Skeletal muscle cell (primary cell): ENCODE results near the gene BTG2.
A peak's percentile ranks its signal among the peaks of the same experiment; 100 is the strongest.
"Not testable (repeated sequence)": the region's sequence is repeated elsewhere in the genome, so short reads cannot be mapped to it uniquely, and the experiment has no call there.

Experiments used
- DNase-seq: peaks from one replicate; pipeline ENCODE4 v3.0.0-alpha.2; 2010; ENCODE audit warnings: low read depth
- H3K4me3 ChIP-seq: 2 replicates; pipeline ENCODE4 v1.5.1; 2011; ENCODE audit warnings: low read depth, mild to moderate bottlenecking, control low read depth, low read length, moderate library complexity

The BTG2 gene, protein sequence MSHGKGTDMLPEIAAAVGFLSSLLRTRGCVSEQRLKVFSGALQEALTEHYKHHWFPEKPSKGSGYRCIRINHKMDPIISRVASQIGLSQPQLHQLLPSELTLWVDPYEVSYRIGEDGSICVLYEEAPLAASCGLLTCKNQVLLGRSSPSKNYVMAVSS

DNA sequence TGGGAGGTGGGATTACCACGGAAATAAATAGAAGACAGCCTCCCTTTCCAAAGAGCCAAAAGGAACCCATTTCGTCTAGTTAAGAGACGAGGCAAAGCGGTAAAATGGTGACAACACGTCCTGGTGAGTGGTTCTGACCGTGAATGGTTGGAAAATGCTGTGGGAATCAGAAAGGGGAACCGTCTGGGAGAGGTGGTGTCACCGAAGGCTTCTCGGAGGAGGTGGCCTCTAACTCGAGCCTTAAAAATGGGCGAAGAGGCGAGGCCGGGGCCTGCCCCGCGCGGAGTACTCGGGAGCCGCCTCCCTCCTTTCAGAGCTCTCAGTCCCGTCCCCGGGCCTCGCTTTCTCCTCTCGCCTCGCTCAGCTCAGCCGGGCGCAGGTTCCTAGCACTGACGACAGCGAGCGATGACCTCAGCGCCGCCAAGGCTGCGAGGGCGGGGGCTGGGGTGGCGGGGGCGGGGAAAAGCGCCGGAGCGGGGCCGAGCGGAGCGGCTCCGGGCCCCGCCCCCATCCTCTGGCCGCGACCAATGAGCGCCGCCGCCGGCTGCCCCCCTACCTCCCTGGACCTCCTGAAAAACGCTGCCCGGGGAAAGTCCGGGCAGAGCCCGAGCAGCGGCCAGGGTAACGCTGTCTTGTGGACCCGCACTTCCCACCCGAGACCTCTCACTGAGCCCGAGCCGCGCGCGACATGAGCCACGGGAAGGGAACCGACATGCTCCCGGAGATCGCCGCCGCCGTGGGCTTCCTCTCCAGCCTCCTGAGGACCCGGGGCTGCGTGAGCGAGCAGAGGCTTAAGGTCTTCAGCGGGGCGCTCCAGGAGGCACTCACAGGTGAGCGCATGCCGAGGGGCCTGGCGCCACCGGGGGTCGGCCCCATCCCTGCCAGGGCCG lies at the start of gene BTG2:
Gene BTG2 (plus strand): TSS at position 601 of the 890 bp plus-strand sequence. CDS start 88 bp downstream, at position 689.
- peak within 1 kb of the TSS; percentile 94 for H3K4me3 ChIP-seq
- peak; percentile 50 for DNase-seq

GRCh38 chr1:203256636-203257035 lies 48.7 kb upstream of the BTG2 start:
- not testable (repeated sequence) for H3K4me3 ChIP-seq, DNase-seq

DNA sequence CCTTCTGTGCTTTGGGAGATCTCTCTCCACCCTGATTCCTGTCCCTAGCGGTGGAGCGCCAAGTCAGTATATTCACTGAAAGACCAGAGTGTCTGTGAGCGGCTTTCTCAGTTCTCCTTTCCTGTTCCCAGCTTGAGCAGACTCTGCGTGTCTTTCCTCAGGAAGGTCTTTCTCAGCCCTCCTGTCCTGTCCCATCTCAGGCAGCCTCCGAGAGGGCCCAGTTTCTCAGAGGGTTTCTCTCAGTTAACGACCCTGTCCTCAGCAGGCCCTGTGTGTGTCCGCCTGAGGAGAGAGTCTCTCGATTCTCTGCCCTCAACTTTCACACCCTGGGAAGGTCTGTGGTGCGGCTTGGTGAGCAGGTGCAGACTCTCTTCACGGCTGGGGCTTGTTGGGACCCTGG lies 41.8 kb upstream of the BTG2 start:
- H3K4me3 ChIP-seq = no peak overlapping the region
- DNase-seq = no peak

DNA sequence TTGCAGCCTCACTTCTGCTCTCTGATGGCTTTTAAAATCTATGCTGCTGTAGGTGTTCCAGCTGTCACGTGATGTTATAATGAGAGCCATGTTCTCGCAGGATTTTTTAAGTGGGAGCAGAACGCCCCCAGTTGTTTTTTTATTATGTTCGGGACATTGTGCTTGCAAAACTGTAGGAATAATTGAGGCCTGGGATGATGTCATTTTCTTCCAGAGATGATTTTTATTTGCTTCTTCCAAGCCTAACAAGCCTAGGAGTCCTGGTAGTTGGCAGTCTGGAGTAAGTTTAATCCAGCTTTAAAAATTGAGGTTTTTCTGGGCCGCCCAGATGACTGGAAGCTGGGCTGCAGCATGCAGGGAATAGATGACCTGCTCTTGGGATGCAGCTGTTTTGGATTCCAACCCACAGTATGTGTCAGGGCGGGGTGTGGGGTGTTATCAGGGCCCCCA lies 41.2 kb upstream of the BTG2 start:
- no peak for DNase-seq
- no peak overlapping the region for H3K4me3 ChIP-seq

GRCh38 chr1:203265541-203265940 lies 39.8 kb upstream of the BTG2 start:
- no peak for DNase-seq

DNA sequence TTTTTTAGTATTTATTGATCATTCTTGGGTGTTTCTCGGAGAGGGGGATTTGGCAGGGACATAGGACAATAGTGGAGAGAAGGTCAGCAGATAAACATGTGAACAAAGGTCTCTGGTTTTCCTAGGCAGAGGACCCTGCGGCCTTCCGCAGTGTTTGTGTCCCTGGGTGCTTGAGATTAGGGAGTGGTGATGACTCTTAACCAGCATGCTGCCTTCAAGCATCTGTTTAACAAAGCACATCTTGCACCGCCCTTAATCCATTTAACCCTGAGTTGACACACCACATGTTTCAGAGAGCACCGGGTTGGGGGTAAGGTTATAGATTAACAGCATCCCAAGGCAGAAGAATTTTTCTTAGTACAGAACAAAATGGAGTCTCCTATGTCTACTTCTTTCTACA lies 39.2 kb upstream of the BTG2 start:
- DNase-seq = not testable (repeated sequence)

More at GRCh38 chr1:203265541-203265940, 39.8 kb upstream of the BTG2 start:
- no peak overlapping the region for H3K4me3 ChIP-seq

GRCh38 chr1:203267347-203267846 lies 37.9 kb upstream of the BTG2 start:
- peak overlapping the region; percentile 63 for H3K4me3 ChIP-seq
- peak; percentile 52 for DNase-seq

More for the DNA sequence above, 39.2 kb upstream of the BTG2 start:
- H3K4me3 ChIP-seq = not testable (repeated sequence)

DNA sequence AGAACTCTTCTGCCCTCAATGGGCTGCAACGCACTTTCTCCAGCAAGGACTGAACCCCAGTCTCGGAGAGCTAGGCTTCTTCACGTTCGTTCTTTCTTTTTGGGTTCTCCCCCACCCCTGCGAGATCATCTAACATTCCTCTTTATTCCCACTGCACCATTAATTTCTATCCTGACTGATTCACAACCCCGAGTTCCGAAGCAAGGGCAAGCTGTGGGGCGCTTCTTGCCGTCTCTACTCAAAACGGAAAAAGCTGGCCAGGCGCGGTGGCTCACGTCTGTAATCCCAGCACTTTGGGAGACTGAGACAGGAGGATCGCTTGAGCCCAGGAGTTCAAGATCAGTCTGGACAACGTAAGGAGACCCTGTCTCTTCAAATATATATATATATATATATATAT lies 37.4 kb upstream of the BTG2 start:
- peak overlapping the region; percentile 63 for H3K4me3 ChIP-seq

GRCh38 chr1:203268901-203269653 lies 36.2 kb upstream of the BTG2 start:
- DNase-seq = no peak
- no peak overlapping the region for H3K4me3 ChIP-seq

More for the DNA sequence above, 37.4 kb upstream of the BTG2 start:
- DNase-seq = no peak

DNA sequence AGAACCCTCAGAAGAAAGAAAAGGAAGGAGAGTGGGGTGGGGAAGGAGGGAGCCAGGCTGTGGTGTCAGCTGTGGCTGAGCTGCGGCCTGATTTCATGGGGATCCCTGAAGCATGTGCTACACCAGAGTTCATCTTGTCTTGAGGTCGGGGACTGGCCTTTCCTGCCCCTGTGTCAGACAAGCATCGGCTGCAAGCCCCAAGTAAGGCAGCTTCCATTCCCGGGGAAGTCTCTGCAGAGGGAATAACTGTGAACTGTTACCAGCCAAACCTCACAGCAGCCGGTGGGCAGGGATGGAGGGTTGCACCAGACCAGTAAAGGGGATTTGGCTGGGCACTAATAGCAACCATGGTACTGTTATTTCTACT lies 35.7 kb upstream of the BTG2 start:
- DNase-seq = no peak
- H3K4me3 ChIP-seq = no peak overlapping the region

GRCh38 chr1:203270448-203270847 lies 34.9 kb upstream of the BTG2 start:
- no peak for DNase-seq
- no peak overlapping the region for H3K4me3 ChIP-seq

DNA sequence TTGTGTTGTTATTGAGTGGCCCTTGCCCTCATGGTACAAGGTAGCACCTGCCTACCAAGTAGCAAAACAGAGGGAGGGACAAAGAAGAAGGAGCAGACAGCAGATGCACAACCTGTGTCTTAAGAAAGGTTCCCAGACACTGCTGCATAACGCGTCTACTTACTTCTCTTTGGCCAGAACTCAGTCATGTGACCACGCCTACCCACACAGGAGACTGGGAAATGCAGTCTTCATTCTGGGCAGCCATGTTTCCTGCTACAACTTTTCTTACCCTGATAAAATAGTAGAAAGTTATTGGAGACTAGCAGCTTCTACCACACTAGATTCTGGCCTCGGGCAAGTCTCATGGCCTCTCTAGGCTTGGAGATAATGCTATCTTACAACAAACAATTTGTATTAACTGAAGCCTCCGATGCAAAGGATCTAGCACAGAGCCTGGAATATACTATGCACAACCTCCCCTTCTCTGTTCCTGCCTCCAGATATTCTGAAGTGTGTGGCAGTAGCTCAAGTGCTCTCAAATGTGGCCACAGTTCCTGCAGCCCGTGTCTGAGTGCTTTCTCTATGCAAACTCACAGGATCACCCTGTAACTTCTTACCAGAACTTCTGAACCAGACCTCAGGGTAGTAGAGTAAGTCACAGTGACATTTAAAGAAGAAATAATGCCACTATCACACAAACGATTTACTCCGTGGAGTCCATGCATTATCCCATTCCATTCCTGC lies 34.1 kb upstream of the BTG2 start:
- no peak overlapping the region for H3K4me3 ChIP-seq
- DNase-seq = no peak

- no peak for DNase-seq
- no peak overlapping the region for H3K4me3 ChIP-seq
These were observed 33.2 kb upstream of the BTG2 start for GRCh38 chr1:203271962-203272632.

DNA sequence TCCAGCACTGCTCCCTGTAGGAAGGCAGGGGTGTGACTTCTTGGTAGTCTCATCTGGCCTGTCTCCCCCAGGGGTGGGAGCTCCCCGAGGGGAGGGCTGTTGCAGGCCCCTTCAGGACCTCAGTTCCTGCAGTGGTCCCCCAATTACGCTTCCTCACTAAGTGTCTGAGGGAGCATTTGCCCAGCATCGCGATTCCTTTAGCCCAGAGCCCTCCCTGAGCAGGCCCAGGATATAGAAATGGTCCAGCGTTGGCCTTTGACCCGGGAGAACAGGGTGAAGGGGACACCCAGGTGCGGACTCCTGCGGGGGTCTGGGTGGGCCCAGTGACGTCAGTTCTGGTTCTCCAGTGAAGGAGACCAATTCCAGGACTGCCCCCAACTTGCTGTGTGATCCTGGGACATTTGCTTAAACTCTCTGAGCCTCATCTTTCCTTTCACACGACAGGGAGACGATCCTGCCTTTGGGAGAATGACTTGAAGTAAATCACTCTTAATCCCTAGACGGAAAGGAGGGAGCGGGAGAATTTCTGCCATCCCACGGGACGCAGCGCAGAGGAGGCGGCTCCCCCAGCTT lies 32.6 kb upstream of the BTG2 start:
- DNase-seq = no peak
- peak overlapping the region; percentile 17 for H3K4me3 ChIP-seq

DNA sequence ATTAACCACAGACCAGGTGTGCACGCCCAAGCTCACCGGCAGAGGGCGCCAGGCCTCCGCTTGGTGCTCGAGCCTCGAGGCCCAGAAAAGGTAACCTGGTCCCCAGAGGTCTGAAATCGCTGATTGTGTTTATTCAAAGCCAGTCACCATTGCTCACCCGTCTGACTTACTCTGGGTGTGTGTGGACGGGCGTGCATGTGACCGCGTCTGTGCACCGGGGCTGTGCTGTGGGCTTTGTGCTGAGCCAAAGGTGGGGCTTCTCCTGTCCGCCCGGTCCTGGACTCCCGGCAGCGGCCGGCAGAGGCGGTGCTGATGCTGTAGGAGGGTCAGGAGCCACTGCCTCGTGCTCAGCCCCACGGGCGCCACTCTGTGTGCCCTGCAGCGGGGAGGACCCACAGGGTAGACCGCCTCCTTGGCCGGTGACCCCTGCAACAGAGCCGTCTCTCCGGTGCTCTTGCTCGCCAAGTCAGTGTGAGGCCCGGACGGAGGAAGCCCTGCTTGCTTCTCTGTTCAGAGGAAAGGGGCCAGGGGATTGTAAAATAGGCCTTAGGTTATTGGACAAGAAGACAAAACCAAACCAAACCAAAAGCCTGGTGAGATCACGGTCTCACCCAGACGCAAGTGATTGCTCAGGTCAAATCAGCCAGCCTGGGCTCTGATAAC lies 32.0 kb upstream of the BTG2 start:
- H3K4me3 ChIP-seq = peak overlapping the region; percentile 17
- no peak for DNase-seq

DNA sequence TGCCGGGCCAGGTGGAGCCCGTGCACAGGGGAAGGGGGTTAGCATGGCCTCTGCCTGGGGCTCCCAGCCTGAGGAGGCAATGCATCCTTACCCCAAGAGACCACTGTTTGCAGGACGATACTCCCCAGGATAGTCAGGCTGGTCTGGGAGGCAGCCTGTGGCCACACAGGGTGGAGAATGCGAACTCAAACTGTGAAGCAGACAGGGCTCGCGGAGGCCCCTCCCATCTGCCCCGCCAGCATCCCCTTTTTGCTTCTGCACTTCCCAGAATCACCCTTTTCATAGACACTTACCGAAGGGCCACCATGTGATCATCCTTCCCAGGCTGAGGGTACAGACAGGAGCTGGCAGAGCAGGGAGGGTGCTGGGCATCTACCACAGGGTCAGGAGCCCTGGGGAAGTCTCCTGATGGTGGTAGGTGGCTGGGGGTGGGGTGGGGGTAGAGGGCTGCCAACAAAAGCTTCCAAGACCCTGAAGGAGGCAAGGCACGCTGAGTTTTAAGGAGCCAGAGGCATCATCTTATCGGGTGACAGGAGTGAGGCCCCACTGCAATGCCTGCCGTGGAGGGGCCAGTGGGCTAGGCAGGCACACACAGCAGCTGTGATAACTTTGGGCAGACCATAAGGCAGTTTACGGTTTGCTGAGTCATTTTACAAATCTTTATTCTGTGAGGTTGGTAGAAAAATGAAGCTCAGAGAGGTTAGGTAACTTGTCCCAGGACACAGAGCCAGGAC lies 31.3 kb upstream of the BTG2 start:
- no peak overlapping the region for H3K4me3 ChIP-seq
- DNase-seq = no peak

- no peak overlapping the region for H3K4me3 ChIP-seq
- peak; percentile 42 for DNase-seq
These were observed 30.5 kb upstream of the BTG2 start for GRCh38 chr1:203274603-203275381.
